ENCODE measurements around the gene CCDC9B.

DNA sequence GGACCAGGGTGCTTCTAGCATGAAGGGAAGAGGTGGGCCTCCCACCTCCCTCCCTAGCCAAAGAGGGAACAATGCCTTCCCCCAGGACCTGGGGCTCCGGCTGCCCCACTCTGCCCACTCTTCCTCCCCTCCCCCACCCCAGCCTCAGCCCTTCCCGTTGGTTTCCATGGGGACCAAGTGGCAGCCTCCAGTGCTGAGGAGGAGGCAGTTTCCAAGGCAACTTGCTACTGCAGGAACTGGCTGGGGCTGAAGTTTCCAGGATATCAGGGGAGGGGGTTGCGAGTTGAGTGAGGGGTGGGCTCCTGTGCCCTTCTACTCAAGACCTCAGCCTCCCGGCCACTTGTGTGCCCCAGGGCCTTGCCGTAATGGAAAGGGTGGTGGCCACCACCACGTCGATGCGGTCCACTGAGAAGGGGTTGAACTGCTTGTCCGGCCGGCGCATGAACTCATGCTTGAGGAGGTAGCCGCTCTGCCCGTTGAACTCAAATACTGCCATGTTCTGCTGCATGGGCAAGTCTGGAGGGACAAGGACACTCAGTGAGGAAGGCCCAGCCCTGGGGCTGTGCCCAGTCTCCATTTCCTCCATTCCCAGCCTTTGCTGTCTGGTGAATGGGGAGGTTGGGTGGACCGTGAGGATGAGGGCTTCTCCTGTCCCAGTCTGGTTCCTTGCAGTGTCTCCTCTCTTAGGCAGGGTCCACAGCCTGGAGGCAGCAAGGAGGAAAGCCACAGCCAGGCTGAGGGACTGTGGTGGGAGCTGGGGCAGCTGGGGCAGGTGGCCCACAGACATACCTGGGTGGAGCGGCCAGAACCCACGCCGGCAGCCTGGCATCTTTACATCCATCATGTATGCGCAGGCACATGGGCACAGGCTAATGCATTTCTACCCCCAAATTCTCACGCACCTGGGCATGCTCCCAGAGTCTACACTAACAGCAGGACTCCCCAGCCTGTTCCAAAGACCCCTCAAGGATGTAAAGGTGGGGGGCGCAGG lies 46.5 kb downstream of the CCDC9B start:
- TF ChIP-seq SP1 (IDR thresholded peaks at IDR 0.05): no peak
- no peak for TF ChIP-seq NFRKB (IDR thresholded peaks at IDR 0.05)
- no peak for TF ChIP-seq TARDBP (IDR thresholded peaks at IDR 0.05)
- no peak for TF ChIP-seq FOXA1 (IDR thresholded peaks at IDR 0.05)
- no peak for TF ChIP-seq FOXM1 (IDR thresholded peaks at IDR 0.05; ENCODE audit: borderline replicate concordance)
- TF ChIP-seq ELF4 (IDR thresholded peaks at IDR 0.05): no peak
- no peak for TF ChIP-seq L3MBTL2 (conservative IDR thresholded peaks at IDR 0.05)
- no peak for TF ChIP-seq BHLHE40 (IDR thresholded peaks at IDR 0.05; ENCODE audit: borderline replicate concordance)
- TF ChIP-seq ARNT (IDR thresholded peaks at IDR 0.05): no peak
- TF ChIP-seq LEF1 (IDR thresholded peaks at IDR 0.05; ENCODE audit: borderline replicate concordance): no peak
- TF ChIP-seq SUZ12 (IDR thresholded peaks at IDR 0.05): no peak
- TF ChIP-seq, protein P1, sequence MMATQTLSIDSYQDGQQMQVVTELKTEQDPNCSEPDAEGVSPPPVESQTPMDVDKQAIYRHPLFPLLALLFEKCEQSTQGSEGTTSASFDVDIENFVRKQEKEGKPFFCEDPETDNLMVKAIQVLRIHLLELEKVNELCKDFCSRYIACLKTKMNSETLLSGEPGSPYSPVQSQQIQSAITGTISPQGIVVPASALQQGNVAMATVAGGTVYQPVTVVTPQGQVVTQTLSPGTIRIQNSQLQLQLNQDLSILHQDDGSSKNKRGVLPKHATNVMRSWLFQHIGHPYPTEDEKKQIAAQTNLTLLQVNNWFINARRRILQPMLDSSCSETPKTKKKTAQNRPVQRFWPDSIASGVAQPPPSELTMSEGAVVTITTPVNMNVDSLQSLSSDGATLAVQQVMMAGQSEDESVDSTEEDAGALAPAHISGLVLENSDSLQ (IDR thresholded peaks at IDR 0.05): no peak
- TF ChIP-seq FOXK2 (IDR thresholded peaks at IDR 0.05): no peak

All from HEK293T (cell line).